HG02623 (cell line): ENCODE data around the gene ADAMTS17.
"Not testable (repeated sequence)": the region's sequence is repeated elsewhere in the genome, so short reads cannot be mapped to it uniquely, and the experiment has no call there.

Source experiments
- ATAC-seq: cut with Tn5 transposase; IDR thresholded peaks from one replicate; pipeline ENCODE4 v1.9.1; 2021; ENCODE audit warnings: moderate library complexity; ENCODE audit not compliant: unreplicated experiment

ADAMTS17 gene

DNA sequence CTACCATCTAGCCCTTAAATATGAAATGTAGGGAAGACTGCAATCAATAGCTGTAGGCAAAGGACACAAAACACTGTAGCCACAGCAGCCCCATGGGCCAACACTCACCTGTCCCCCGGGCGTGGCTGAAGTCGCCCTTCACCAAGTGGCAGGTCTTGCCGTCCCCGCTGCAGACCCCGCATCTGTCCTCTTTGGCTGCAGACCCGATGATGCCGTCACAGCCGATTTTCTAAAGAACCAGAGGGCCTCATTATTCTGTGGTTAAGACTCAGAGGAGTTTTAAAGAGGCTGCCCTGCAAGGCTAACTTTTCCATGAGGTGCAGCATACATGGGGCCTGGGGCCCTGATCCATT, 245.6 kb downstream of the ADAMTS17 start:
- ATAC-seq, result no peak

DNA sequence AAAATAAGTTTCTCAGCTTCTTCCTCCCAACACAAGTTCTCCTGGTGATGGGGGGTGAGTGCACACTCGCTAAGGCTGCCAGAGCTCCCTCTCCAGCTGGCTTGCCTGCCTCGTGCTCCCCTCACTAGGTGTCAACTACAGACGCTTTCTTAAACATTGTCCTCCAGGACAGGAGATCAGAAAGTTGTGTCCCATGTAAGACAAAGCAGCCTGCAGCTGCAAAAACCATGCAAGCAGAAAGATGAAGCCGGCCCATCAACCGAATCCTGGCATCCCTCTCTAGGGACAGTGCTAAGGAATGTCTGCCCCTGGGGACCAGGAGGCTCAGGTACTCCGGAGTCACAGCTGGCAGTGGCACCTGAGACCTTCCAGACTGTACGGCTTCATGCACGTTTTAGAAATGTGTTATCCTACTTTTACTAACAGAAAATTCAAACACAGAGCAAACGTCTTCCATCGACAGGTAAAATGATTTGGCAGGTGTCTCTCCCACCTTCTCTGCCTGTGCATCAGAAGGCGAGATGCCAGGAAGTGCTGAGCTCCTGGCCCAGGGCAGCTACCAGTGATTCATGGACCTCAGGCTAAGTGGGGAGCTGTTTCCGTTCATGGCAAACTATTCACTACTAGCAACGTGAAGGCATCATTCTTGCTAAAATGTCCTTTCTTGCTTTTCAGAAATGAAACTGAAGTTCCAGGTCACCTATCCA, 246.1 kb downstream of the ADAMTS17 start:
- no peak for ATAC-seq

DNA sequence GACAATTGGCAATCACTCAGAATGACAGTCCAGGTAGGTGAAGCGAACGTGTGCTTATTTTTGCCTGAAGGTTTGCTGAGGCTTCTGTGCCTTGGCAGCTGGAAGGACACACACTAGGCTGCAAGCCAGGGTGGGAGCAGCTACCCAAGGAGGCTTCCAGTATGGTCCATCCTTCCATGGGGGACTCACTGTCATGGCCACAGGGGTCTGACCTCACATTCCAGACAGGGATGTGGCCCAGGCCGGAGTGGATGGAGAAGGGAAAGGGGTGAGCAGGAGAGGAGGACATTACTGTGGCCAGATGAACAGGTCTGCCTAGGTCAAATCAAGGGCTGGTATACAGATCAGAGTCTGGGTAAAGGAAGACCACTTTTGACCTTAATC, 247.7 kb downstream of the ADAMTS17 start:
- ATAC-seq, result no peak

GRCh38 chr15:100093211-100094126, 248.3 kb downstream of the ADAMTS17 start:
- ATAC-seq, result no peak

DNA sequence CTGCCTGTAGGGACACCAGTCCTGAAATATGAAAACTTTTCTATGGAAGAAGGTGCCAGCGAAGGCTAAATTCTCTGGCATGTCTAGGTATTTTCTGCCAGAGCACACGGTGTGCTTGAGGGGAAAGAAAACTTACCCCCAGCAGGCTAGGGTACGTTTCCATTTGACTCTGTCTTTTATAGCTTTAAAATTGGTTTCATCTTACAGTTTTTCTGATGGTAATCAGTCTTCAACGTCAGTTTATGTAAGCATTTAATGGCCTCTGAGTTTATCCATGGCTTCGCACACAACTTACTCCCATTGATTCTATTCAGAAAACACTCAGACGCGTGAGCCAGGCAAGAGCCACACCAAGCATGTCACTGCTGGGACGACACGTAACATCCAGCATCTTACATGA, 249.7 kb downstream of the ADAMTS17 start:
- no peak for ATAC-seq

- ATAC-seq, result no peak
These were observed 251.4 kb downstream of the ADAMTS17 start for GRCh38 chr15:100090411-100090810.

DNA sequence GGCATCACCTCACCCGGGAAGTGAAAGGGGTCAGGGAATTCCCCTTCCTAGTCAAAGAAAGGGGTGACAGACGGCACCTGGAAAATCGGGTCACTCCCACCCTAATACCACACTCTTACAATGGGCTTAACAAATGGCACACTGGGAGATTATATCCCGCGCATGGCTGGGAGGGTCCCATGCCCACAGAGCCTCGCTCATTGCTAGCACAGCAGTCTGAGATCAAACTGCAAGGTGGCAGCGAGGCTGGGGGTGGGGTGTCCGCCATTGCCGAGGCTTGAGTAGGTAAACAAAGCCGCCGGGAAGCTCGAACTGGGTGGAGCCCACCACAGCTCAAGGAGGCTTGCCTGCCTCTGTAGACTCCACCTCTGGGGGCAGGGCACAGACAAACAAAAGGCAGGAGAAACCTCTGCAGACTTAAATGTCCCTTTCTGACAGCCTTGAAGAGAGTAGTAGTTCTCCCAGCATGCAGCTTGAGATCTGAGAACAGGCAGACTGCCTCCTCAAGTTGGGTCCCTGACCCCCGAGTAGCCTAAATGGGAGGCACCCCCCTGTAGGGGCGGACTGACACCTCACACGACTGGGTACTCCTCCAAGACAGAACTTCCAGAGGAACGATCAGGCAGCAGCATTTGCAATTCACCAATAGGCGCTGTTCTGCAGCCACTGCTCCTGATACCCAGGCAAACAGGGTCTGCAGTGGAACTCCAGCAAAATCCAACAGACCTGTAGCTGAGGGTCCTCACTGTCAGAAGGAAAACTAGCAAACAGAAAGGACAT, 257.5 kb downstream of the ADAMTS17 start:
- not testable (repeated sequence) for ATAC-seq

GRCh38 chr15:100083572-100083971, 258.2 kb downstream of the ADAMTS17 start:
- no peak for ATAC-seq

DNA sequence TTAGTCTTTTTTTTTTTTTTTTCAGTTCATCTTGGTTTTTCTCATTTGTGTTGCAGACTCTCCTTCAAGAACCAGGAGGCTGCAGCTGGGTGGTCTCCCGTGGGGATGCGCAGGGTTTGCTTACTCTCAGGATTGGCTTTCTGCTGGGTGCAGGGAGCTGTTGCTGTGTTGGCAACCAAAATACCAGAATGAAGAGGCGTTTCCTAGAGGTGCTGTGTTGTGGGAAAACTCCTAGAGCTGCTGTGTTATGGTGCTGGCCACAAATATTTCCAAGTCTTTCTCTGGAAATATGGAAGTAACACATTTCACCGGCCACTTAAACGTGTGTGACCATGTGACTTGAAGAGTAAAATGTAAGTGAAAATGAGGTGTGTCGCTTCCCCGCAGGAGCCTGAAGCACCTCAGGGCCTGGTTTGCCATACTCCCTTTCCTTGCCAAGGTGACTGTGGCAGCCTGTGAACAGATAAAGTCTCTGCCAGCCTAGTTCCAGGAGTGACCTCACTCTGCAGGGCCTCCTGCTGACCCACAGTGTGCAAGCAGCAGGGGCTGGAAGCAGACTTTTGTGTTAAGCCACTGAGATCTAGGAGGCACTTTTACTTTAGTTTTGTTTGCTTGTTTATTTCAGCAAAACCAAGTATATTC, 258.9 kb downstream of the ADAMTS17 start:
- ATAC-seq, result no peak

DNA sequence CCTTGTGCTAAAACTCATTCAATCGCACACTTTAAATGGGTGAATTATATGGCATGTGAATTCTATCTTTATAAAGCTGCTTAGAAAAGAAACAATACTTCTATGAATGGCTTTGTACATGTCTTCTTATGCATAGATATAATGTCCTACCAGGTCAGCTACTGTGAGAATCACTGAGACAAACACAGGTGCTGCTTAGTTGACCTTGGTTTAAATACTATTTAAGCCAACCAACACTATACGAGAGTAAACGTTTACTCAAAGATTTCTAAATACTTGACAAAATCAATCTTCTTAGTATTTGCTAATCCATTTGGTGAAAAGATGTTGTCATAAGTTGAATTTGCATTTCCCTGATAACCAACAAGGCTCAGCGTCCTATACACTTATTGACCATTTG, 260.3 kb downstream of the ADAMTS17 start:
- ATAC-seq, result no peak

DNA sequence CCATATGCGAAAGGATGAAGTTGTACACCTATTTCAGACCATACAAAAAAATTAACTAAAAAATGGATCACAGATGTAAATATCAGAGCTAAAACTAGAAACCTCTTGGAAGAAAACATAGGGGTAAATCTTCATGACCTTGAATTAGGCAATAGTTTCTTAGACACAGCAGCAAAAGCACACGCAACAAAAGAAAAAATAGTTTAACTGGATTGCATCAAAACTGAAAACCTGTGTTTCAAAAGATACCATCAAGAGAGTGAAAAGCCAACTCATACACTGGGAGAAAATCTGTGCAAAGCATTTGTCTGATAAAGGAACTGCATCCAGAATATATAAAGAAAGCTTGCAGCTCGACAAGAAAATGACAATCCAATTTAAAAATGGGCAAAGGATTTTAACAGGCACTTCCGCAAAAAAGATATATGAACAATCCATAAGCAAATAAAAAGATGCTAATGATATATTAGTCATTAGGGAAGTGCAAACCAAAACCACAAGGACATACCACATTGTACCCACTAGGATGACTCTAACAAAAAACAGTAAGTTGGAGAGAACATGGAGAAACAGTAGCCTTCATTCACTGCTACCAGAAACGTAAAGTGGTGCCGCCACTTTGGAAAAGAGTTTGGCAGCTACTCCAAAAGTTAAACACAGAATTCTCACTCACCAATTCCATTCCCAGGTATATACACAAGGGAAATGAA, 263.1 kb downstream of the ADAMTS17 start:
- no peak for ATAC-seq

GRCh38 chr15:100075229-100075628, 266.5 kb downstream of the ADAMTS17 start:
- ATAC-seq, result no peak

DNA sequence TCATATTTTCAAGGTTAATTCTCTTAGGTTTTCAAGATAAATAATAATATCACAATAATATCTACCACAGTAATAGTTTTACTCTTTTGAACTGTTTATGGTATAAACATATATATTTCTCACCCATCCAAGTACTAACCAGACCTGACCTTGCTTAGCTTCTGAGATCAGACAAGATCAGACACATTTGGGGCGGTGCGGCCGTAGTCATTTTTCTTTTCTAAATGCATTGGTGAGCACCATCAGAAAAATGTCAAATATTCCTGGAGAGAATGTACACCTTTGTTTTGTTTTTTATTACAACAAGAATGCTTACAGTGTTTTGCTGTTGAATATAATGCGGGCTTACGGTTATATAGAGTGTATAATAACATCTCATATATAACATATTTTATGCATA, 267.8 kb downstream of the ADAMTS17 start:
- ATAC-seq, result no peak

DNA sequence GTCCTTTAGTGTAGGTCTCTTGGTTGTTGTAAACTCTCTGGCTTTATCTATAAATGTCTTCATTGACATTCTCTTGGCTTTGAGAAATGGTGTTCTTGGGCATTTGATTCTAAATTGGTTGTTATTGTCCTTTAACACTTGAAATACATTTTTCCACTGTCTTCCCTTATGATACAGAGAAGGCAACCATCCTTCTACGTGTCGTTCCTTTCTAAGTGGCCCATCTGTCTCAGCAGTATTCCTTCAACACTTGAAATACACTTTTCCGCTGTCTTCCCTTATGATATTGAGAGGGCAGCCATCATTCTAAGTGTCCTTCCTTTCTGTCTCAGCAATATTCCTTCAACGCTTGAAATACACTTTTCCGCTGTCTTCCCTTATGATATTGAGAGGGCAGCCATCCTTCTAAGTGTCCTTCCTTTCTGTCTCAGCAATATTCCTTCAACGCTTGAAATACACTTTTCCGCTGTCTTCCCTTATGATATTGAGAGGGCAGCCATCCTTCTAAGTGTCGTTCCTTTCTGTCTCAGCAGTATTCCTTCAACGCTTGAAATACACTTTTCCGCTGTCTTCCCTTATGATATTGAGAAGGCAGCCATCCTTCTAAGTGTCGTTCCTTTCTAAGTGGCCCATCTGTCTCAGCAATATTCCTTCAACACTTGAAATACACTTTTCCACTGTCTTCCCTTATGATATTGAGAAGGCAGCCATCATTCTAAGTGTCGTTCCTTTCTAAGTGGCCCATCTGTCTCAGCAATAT, 275.1 kb downstream of the ADAMTS17 start:
- ATAC-seq, result not testable (repeated sequence)

DNA sequence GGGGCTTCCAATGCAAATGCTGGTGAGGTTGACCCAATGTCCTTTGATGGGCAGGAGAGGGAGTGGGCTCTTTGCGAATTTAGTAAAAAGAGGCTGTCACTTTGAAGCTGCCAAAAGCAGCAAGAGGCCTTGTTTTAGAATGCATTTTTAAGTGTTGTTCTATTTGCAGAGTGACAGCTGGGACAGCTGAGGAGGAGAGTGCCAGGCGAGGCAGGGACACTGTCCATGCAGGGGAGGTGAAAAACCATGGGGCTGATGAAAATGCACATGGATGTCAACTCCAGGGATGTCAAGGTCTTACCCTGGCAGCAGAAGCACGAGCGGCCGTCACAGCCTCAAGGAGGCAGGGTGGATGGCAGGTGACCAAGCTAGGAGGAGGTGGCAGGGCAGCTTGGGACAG, 279.8 kb downstream of the ADAMTS17 start:
- ATAC-seq, result no peak

GRCh38 chr15:100060276-100060926, 281.4 kb downstream of the ADAMTS17 start:
- no peak for ATAC-seq

- no peak for ATAC-seq
These were observed 282.3 kb downstream of the ADAMTS17 start for GRCh38 chr15:100059521-100059920.

DNA sequence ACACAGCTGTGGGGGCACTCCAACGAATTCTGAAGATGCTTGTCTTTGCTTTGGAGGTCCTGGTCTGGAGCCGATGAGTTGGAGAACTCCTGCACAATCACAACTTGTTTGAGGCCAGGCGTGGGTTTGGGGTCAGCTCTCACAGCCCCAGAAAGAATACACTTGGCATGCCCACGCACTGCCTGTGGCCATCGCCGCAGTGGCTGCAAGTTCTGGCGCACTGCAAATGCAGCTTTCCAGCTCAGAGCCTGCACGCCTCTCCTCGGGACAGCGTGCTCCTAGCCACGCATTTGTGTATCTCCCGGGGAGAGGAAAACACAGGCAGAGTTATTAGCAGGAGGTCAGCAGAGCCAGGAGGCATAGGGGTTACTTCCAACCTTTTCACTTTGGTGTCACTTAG, 282.7 kb downstream of the ADAMTS17 start:
- no peak for ATAC-seq

- no peak for ATAC-seq
These were observed 283.3 kb downstream of the ADAMTS17 start for GRCh38 chr15:100058458-100058857.
